K562 (cell line): ENCODE measurements around the gene GATM. TPM values are rescaled to one million over a fixed set of nuclear protein-coding genes. Genes with fewer than 3 reads are reported as not detected.

Experiments
- ATF4 ChIP-seq: fragments of 450-650 bp; formaldehyde crosslinking; IDR thresholded peaks from 2 replicates; pipeline ENCODE4 v1.4.0; 2022; ENCODE audit warnings: mild to moderate bottlenecking, moderate library complexity
- E2F6 ChIP-seq, 2 experiments: IDR thresholded peaks; 2 replicates each; pipeline ENCODE4 v1.6.1; 2011; ENCODE audit warnings: borderline replicate concordance in 1 of 2, control low read depth in 1 of 2, low read depth in 1 of 2, low read length in 1 of 2, mild to moderate bottlenecking in 1 of 2, mixed read lengths in 1 of 2, moderate library complexity in 1 of 2; ENCODE audit not compliant: insufficient read depth in 1 of 2, insufficient read length in 1 of 2, poor library complexity in 1 of 2, severe bottlenecking in 1 of 2; ENCODE audit errors: extremely low read depth in 1 of 2
- HCFC1 ChIP-seq: IDR thresholded peaks from 2 replicates; pipeline ENCODE4 v1.6.1; 2012; ENCODE audit warnings: low read depth, low read length, improper control_type of control experiment
- HNRNPK ChIP-seq: fragments of 200-400 bp; formaldehyde crosslinking; IDR thresholded peaks from one replicate; pipeline ENCODE4 v1.6.1; 2018; ENCODE audit warnings: mild to moderate bottlenecking, low read depth, low read length; ENCODE audit not compliant: poor library complexity, severe bottlenecking
- MAFK ChIP-seq: IDR thresholded peaks from 2 replicates; pipeline ENCODE4 v1.6.1; 2011; ENCODE audit warnings: low read length, improper control_type of control experiment
- MXI1 ChIP-seq: IDR thresholded peaks from 2 replicates; pipeline ENCODE4 v1.6.1; 2011; ENCODE audit warnings: low read depth, mild to moderate bottlenecking, improper control_type of control experiment, low read length
- MYC ChIP-seq, 2 experiments: fragments of 250-450 bp in 1 of 2; sonication (Bioruptor Pico) in 1 of 2; IDR thresholded peaks; 2 replicates each; pipeline versions ENCODE4 v1.5.1 to v1.6.1; 2012 to 2021; ENCODE audit warnings: low read depth in 2 of 2, borderline replicate concordance in 1 of 2, improper control_type of control experiment in 1 of 2, low read length in 1 of 2, mild to moderate bottlenecking in 1 of 2, moderate library complexity in 1 of 2
- PBX2 ChIP-seq, 2 experiments: IDR thresholded peaks in 1 of 2; conservative IDR thresholded peaks in 1 of 2; 2 replicates each; pipeline ENCODE4 v1.6.1; 2016; ENCODE audit warnings: low read depth in 2 of 2, mild to moderate bottlenecking in 1 of 2, missing compliant biosample characterization in 1 of 2, missing genetic modification characterization in 1 of 2, moderate library complexity in 1 of 2
- RBFOX2 ChIP-seq: fragments of 200-400 bp; formaldehyde crosslinking; IDR thresholded peaks from 2 replicates; pipeline ENCODE4 v1.6.1; 2017; ENCODE audit warnings: low read depth, mild to moderate bottlenecking, low read length, moderate library complexity
- RBM34 ChIP-seq: fragments of 200-400 bp; formaldehyde crosslinking; IDR thresholded peaks from 2 replicates; pipeline ENCODE4 v1.6.1; 2018; ENCODE audit warnings: low read length, borderline replicate concordance; ENCODE audit not compliant: insufficient read depth
- SMAD4 ChIP-seq: fragments of 250-450 bp; sonication (Bioruptor Pico); conservative IDR thresholded peaks from 2 replicates; pipeline ENCODE4 v1.8.0; 2021; ENCODE audit warnings: inconsistent platforms, mild to moderate bottlenecking, moderate library complexity
- SP2 ChIP-seq: IDR thresholded peaks from 2 replicates; pipeline ENCODE4 v1.6.1; 2011; ENCODE audit warnings: mild to moderate bottlenecking, low read depth, low read length, moderate library complexity; ENCODE audit not compliant: poor library complexity, severe bottlenecking; ENCODE audit errors: extremely low read depth
- TBL1XR1 ChIP-seq, 2 experiments: IDR thresholded peaks; 2 replicates each; pipeline ENCODE4 v1.6.1; 2012; ENCODE audit warnings: improper control_type of control experiment in 2 of 2, low read length in 2 of 2, mild to moderate bottlenecking in 1 of 2
- ZBTB1 ChIP-seq: sonication (generic); formaldehyde crosslinking; IDR thresholded peaks from 2 replicates; pipeline ENCODE4 v1.8.1; 2023; ENCODE audit warnings: missing genetic modification reagents, low read depth, mild to moderate bottlenecking, borderline replicate concordance
- polyA plus RNA-seq, 8 experiments: library from polyadenylated mRNA; depleted of rRNA in 4 of 8; stranded (reverse) in 5 of 8; unstranded in 3 of 8; fragments of >200 nt; fragmentation: Nextera tagmentation in 2 of 8; fragmentation: Illumina TruSeq in 1 of 8; extraction: Ambion mirVana in 2 of 8; extraction: Trizol in 1 of 8; gene quantifications; 2 replicates each; pipeline versions ENCODE4 v1.2.1 to v1.2.3, GENCODE V29; 2011 to 2014; ENCODE audit warnings: inconsistent platforms in 1 of 8, missing spikeins in 1 of 8
- total RNA-seq, 7 experiments: library from RNA; depleted of rRNA in 6 of 7; stranded (reverse); fragments of >200 nt in 6 of 7; fragmentation: Illumina TruSeq in 2 of 7; extraction: Trizol in 2 of 7; gene quantifications; 2 replicates each; pipeline versions ENCODE4 v1.2.1 to v1.2.3, GENCODE V29; 2011 to 2021; ENCODE audit warnings: low replicate concordance in 1 of 7
- TF ChIP-seq, protein P1 (sequence below): sonication (generic); formaldehyde crosslinking; IDR thresholded peaks from 2 replicates; pipeline ENCODE4 v1.8.0; 2022; ENCODE audit warnings: mild to moderate bottlenecking, low read depth, missing genetic modification reagents

GATM gene
- total and polyA plus RNA-seq, 9 of the 15 experiments (the other 6 are each of a cell fraction or from before 2014, with no cell fraction given), result 0.11 to 1.1 (median 0.65) TPM

DNA sequence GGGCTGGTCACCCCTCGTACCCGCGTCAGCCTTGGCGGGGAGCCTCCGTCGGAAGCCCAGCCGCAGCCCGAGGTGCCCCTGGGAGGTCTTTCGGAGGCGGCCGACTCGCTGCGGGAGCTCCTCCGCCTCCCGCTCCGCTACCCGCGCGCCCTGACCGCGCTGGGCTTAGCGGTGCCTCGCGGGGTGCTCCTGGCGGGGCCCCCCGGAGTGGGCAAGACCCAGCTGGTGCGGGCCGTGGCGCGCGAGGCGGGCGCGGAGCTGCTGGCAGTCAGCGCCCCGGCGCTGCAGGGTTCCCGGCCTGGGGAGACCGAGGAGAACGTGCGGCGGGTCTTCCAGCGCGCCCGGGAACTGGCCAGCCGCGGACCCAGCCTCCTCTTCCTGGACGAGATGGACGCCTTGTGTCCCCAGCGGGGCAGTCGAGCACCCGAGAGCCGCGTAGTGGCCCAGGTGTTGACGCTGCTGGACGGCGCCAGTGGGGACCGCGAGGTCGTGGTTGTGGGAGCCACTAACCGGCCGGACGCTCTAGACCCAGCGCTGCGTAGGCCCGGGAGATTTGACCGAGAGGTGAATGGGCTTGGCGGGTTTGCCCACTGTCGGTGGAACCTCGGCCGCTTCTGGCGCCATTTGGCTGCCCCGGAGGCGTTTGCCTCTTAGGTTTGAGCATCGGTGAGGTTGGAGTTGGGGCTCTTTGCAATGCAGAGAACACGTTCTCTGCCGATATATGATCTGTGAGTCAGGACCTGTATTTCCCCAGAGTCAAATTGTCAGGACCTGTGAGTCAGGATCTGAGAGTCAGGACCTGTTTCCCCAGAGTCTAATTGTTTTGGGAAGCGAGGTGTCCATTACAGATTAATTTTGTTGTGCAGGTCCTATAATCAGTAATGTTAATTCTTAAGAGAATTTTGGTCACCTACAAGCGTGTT lies 24.9 kb upstream of the GATM start (continued):
- no peak for TF ChIP-seq TBL1XR1 (IDR thresholded peaks at IDR 0.05; ENCODE audit: low read length in 2 of 2)
- peak; percentile 20; the same call in 1 of the 2 replicates for TF ChIP-seq RBM34
- no peak for TF ChIP-seq SP2
- peak; percentile 38; the same call in 1 of the 2 replicates for TF ChIP-seq HCFC1
- TF ChIP-seq, protein P1, sequence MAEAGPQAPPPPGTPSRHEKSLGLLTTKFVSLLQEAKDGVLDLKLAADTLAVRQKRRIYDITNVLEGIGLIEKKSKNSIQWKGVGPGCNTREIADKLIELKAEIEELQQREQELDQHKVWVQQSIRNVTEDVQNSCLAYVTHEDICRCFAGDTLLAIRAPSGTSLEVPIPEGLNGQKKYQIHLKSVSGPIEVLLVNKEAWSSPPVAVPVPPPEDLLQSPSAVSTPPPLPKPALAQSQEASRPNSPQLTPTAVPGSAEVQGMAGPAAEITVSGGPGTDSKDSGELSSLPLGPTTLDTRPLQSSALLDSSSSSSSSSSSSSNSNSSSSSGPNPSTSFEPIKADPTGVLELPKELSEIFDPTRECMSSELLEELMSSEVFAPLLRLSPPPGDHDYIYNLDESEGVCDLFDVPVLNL (CRISPR knock-in tag), result peak; percentile 81; the same call in 1 of the 2 replicates
- TF ChIP-seq RBFOX2, result no peak; the same call in 1 of the 2 replicates
- peak in 1 of 2 experiments; percentile 48 for TF ChIP-seq E2F6 (IDR thresholded peaks at IDR 0.05; ENCODE audit: borderline replicate concordance in 1 of 2, extremely low read depth in 1 of 2, insufficient read depth in 1 of 2, insufficient read length in 1 of 2, low read depth in 1 of 2, low read length in 1 of 2, poor library complexity in 1 of 2, severe bottlenecking in 1 of 2)
- 0 out of 2 replicates have a peak, but pooled peaks have one; percentile 22 for TF ChIP-seq SMAD4 (CRISPR knock-in tag)
- no peak for TF ChIP-seq MXI1
- no peak for TF ChIP-seq ATF4
- TF ChIP-seq PBX2 (CRISPR knock-in tag; IDR thresholded peaks at IDR 0.05; ENCODE audit: low read depth), result no peak
- TF ChIP-seq PBX2 (tag; conservative IDR thresholded peaks at IDR 0.05; ENCODE audit: low read depth), result no peak
- no peak for TF ChIP-seq MAFK
- no peak for TF ChIP-seq ZBTB1 (CRISPR knock-in tag)
- TF ChIP-seq MYC (IDR thresholded peaks at IDR 0.05; ENCODE audit: low read depth, low read length), result 0 out of 2 replicates have a peak, but pooled peaks have one; percentile 22
- TF ChIP-seq MYC (CRISPR knock-in tag; IDR thresholded peaks at IDR 0.05; ENCODE audit: borderline replicate concordance, low read depth), result no peak
- no peak for TF ChIP-seq HNRNPK
